Effector memory CD4-positive, alpha-beta T cell (primary cell): Measurements from ENCODE around the gene ELK3.

Experiments
- DNase-seq, 3 donors: peaks; one replicate each; pipeline ENCODE4 v3.0.0-alpha.2; 2020
- H3K27ac ChIP-seq: 2 replicates; pipeline ENCODE4 v1.7.0; 2013; ENCODE audit warnings: mild to moderate bottlenecking, low read length, moderate library complexity; ENCODE audit not compliant: insufficient read depth, poor library complexity, severe bottlenecking
- H3K27me3 ChIP-seq: replicated peaks from 2 replicates; pipeline ENCODE4 v1.7.0; 2013; ENCODE audit warnings: mild to moderate bottlenecking, low read length; ENCODE audit not compliant: insufficient read depth, control insufficient read depth, poor library complexity, severe bottlenecking
- H3K36me3 ChIP-seq: 2 replicates; pipeline ENCODE4 v1.7.0; 2013; ENCODE audit warnings: mild to moderate bottlenecking, low read length, moderate library complexity; ENCODE audit not compliant: control insufficient read depth, insufficient read depth
- H3K4me1 ChIP-seq: 2 replicates; pipeline ENCODE4 v1.7.0; 2013; ENCODE audit warnings: low read length, mild to moderate bottlenecking; ENCODE audit not compliant: control insufficient read depth, insufficient read depth, poor library complexity, severe bottlenecking
- H3K4me3 ChIP-seq: 2 replicates; pipeline ENCODE4 v1.7.0; 2013; ENCODE audit warnings: low read length, low read depth, mild to moderate bottlenecking; ENCODE audit not compliant: insufficient read depth, poor library complexity, severe bottlenecking
- H3K9me3 ChIP-seq: 2 replicates; pipeline ENCODE4 v1.7.0; 2013; ENCODE audit warnings: mild to moderate bottlenecking, low read length, moderate library complexity; ENCODE audit not compliant: control insufficient read depth
- total RNA-seq, 3 donors: gene quantifications; one replicate each; lab custom pipeline; 2026; lab: John Stamatoyannopoulos, UW

The ELK3 gene
- total RNA-seq, result 63.1 to 76.7 (median 65.5) reads per million in 3 donors

GRCh38 chr12:96193725-96194575, at the start of gene ELK3:
TSS of gene ELK3 (plus strand) at chr12:96194375.
- H3K27me3 ChIP-seq, result no peaks in the 10 kb centered on the region
- no peaks in the 10 kb centered on the region for H3K36me3 ChIP-seq
- H3K9me3 ChIP-seq, result no peaks in the 10 kb centered on the region
- peak within 1 kb of the TSS; percentile 92 for H3K4me3 ChIP-seq
- H3K4me1 ChIP-seq, result peaks cover 29% of the 10 kb centered on the region
- peak; percentile 52 to 56 (median 53) for DNase-seq
- H3K27ac ChIP-seq, result peak within 1 kb of the TSS; percentile 99

DNA sequence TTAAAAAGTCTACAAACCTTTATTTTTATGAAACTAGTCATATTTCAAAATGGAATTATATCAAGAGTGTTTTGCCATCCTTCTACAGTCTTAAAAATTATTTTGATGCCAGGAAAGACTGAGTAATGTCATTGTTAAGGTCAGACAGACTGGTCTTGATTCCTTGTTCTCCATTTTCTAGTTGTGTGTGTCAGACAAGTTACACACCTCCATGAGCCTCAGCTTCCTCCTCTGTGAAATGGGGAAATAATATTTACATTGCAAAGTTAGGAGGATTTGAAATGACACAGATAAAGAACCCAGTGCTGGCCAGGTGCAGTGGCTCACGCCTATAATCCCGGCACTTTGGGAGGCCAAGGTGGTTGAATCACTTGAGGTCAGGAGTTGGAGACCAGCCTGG, 47.4 kb upstream of the ELK3 start:
- no peaks in the 10 kb centered on the region for H3K36me3 ChIP-seq
- no peak for DNase-seq
- H3K4me1 ChIP-seq, result peaks cover 11% of the 10 kb centered on the region
- H3K27ac ChIP-seq, result no peak overlapping the region
- no peaks in the 10 kb centered on the region for H3K9me3 ChIP-seq
- no peaks in the 10 kb centered on the region for H3K27me3 ChIP-seq
- no peak overlapping the region for H3K4me3 ChIP-seq

GRCh38 chr12:96150442-96150841, 43.7 kb upstream of the ELK3 start:
- no peaks in the 10 kb centered on the region for H3K36me3 ChIP-seq
- no peaks in the 10 kb centered on the region for H3K27me3 ChIP-seq
- no peaks in the 10 kb centered on the region for H3K9me3 ChIP-seq
- DNase-seq, result no peak
- H3K4me1 ChIP-seq, result no peaks in the 10 kb centered on the region
- H3K27ac ChIP-seq, result no peak overlapping the region
- no peak overlapping the region for H3K4me3 ChIP-seq

- H3K9me3 ChIP-seq, result no peaks in the 10 kb centered on the region
- no peaks in the 10 kb centered on the region for H3K36me3 ChIP-seq
- H3K27me3 ChIP-seq, result no peaks in the 10 kb centered on the region
- no peaks in the 10 kb centered on the region for H3K4me1 ChIP-seq
- no peak overlapping the region for H3K4me3 ChIP-seq
- no peak for DNase-seq
- no peak overlapping the region for H3K27ac ChIP-seq
These were observed 42.0 kb upstream of the ELK3 start for GRCh38 chr12:96152164-96152563.

- Histone ChIP-seq H3K36me3 (no peaks in the 10 kb centered on the region), H3K27me3 (no peaks in the 10 kb centered on the region), H3K4me1 (no peaks in the 10 kb centered on the region), H3K9me3 (no peaks in the 10 kb centered on the region), H3K4me3 (no peak overlapping the region), H3K27ac (no peak overlapping the region)
- DNase-seq, result no peak
These were observed 40.9 kb upstream of the ELK3 start for GRCh38 chr12:96153131-96153725.

DNA sequence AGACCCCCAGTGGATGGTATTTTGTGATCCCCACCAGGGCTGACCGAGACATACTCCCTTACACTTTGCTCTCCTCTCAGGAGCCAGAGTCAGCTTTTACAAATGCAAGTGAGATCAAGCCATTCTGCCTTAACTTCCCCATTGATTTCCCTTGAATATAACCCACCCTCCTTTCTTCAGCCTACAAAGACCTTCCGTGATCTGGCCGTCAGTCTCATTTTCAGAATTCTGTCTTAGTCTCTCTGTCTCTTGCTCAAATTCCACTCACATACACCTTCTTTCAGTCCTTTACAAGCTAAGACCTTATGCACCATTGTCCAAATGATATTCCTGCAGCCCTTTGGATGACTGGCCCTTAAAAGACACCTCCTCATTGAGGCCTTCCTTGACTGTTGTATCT, 39.0 kb upstream of the ELK3 start:
- no peak overlapping the region for H3K27ac ChIP-seq
- H3K27me3 ChIP-seq, result no peaks in the 10 kb centered on the region
- no peak overlapping the region for H3K4me3 ChIP-seq
- no peaks in the 10 kb centered on the region for H3K36me3 ChIP-seq
- no peaks in the 10 kb centered on the region for H3K4me1 ChIP-seq
- no peaks in the 10 kb centered on the region for H3K9me3 ChIP-seq
- DNase-seq, result no peak

DNA sequence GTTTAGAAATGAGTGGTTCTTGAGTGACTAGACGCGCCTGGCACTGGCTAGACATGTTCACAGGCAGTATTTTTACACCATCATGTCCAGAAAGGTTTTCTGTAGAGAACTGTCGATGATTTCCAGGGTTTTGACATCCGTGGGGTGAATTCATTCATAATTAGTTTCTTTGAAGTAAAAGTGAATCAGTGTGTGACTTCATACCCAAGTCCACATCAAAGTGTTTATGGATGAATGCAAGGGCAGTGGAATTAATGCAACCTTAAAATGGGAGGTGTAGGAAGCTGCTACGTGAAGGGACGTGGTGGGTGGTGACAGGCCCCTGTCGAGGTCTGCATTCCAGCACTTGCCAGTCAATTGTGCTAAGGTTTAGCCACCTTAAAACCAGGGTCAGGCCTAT, 38.4 kb upstream of the ELK3 start:
- DNase-seq, result no peak
- no peaks in the 10 kb centered on the region for H3K9me3 ChIP-seq
- H3K27me3 ChIP-seq, result no peaks in the 10 kb centered on the region
- no peaks in the 10 kb centered on the region for H3K4me1 ChIP-seq
- H3K36me3 ChIP-seq, result no peaks in the 10 kb centered on the region
- no peak overlapping the region for H3K4me3 ChIP-seq
- H3K27ac ChIP-seq, result no peak overlapping the region

GRCh38 chr12:96156211-96156610, 38.0 kb upstream of the ELK3 start:
- Histone ChIP-seq H3K27ac (no peak overlapping the region), H3K9me3 (no peaks in the 10 kb centered on the region), H3K27me3 (no peaks in the 10 kb centered on the region)

DNA sequence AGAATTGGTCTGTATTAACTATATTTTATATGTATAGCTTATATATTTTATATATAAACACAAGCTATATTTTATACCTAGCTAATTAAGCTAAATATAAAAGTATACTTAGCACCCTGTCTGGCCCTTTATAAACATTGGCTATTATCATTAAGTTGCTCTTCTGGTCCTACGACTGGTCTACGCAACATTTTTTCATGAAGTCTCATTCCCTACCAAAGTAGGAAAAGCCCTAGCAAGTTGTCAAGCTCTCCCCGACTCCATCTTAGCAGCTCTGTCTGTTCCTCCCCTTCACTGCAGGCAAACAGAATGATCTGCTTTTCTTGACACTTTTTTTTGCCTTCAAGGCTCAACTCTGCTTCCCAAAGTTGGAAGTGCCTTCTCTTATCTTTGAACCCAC, 36.7 kb upstream of the ELK3 start:
- Histone ChIP-seq H3K4me3 (no peak overlapping the region), H3K27ac (no peak overlapping the region), H3K4me1 (no peaks in the 10 kb centered on the region), H3K36me3 (no peaks in the 10 kb centered on the region), H3K9me3 (no peaks in the 10 kb centered on the region), H3K27me3 (no peaks in the 10 kb centered on the region)
- DNase-seq, result no peak

More at GRCh38 chr12:96156211-96156610, 38.0 kb upstream of the ELK3 start:
- Histone ChIP-seq H3K4me3 (no peak overlapping the region), H3K4me1 (no peaks in the 10 kb centered on the region), H3K36me3 (no peaks in the 10 kb centered on the region)
- no peak for DNase-seq
